Fibroblast of lung (primary cell): ENCODE data around the gene PLEKHG1. TPM values are rescaled to one million over a fixed set of nuclear protein-coding genes. Genes with fewer than 3 reads are reported as not detected.

Source experiments
- DNase-seq, 2 donors: peaks; one replicate each; pipeline versions ENCODE4 v3.0.0 to v3.0.0-alpha.2; 2010; ENCODE audit warnings: low read depth in 2 of 2
- H2AFZ ChIP-seq: 2 replicates; pipeline ENCODE4 v1.5.1; 2012; ENCODE audit warnings: low read length, control low read depth, inconsistent platforms
- H3K27ac ChIP-seq: 2 replicates; pipeline ENCODE4 v1.5.1; 2011; ENCODE audit warnings: low read length, control low read depth; ENCODE audit not compliant: insufficient read depth
- H3K27me3 ChIP-seq: 2 replicates; pipeline ENCODE4 v1.5.1; 2011; ENCODE audit warnings: mild to moderate bottlenecking, low read length; ENCODE audit not compliant: control insufficient read depth, insufficient read depth
- H3K36me3 ChIP-seq: 2 replicates; pipeline ENCODE4 v1.5.1; 2011; ENCODE audit warnings: low read length; ENCODE audit not compliant: control insufficient read depth, insufficient read depth
- H3K4me1 ChIP-seq: 2 replicates; pipeline ENCODE4 v1.5.1; 2011; ENCODE audit warnings: low read length; ENCODE audit not compliant: control insufficient read depth, insufficient read depth; ENCODE audit errors: extremely low read depth
- H3K4me2 ChIP-seq: 2 replicates; pipeline ENCODE4 v1.5.1; 2011; ENCODE audit warnings: low read length, control low read depth; ENCODE audit not compliant: insufficient read depth; ENCODE audit errors: extremely low read depth
- H3K4me3 ChIP-seq, 4 experiments: fragments of 200-600 bp in 1 of 4; sonication (generic) in 1 of 4; replicated peaks in 1 of 4; 2 replicates each; pipeline ENCODE4 v1.5.1; 2011 to 2016; ENCODE audit warnings: low read length in 4 of 4, low read depth in 3 of 4, mild to moderate bottlenecking in 3 of 4, control low read depth in 2 of 4, inconsistent platforms in 1 of 4, mixed read lengths in 1 of 4; ENCODE audit not compliant: insufficient read depth in 1 of 4; ENCODE audit errors: control extremely low read depth in 1 of 4
- H3K79me2 ChIP-seq: 2 replicates; pipeline ENCODE4 v1.5.1; 2012; ENCODE audit warnings: mild to moderate bottlenecking, low read length, inconsistent platforms; ENCODE audit not compliant: control insufficient read depth, insufficient read depth
- H3K9ac ChIP-seq: 2 replicates; pipeline ENCODE4 v1.5.1; 2011; ENCODE audit warnings: mild to moderate bottlenecking, low read length, control low read depth; ENCODE audit not compliant: insufficient read depth
- H3K9me3 ChIP-seq: 2 replicates; pipeline ENCODE4 v1.5.1; 2012; ENCODE audit warnings: low read depth, low read length; ENCODE audit not compliant: control insufficient read depth, insufficient read depth
- H4K20me1 ChIP-seq: 2 replicates; pipeline ENCODE4 v1.5.1; 2011; ENCODE audit warnings: low read length; ENCODE audit not compliant: control insufficient read depth, insufficient read depth; ENCODE audit errors: extremely low read depth
- EZH2 ChIP-seq: IDR thresholded peaks from 2 replicates; pipeline ENCODE4 v1.5.1; 2012; ENCODE audit warnings: low read length, control low read depth, mild to moderate bottlenecking; ENCODE audit errors: missing control alignments
- polyA plus RNA-seq, 2 donors: library from polyadenylated mRNA; depleted of rRNA in 1 of 2; stranded (reverse) in 1 of 2; unstranded in 1 of 2; fragments of >200 nt; gene quantifications; 2 replicates each; pipeline ENCODE4 v1.2.1, GENCODE V29; 2011 to 2012; ENCODE audit warnings: missing spikeins in 1 of 2
- total RNA-seq: library from RNA; depleted of rRNA; stranded (reverse); fragments of >200 nt; gene quantifications from 2 replicates; pipeline ENCODE4 v1.2.1, GENCODE V29; 2014
- TF ChIP-seq, protein P1 (sequence below), 2 donors: IDR thresholded peaks in 1 of 2; conservative IDR thresholded peaks in 1 of 2; 1 replicate in 1 of 2; 2 replicates in 1 of 2; pipeline ENCODE4 v1.5.1; 2011 to 2012; ENCODE audit warnings: low read length in 2 of 2, control low read depth in 1 of 2, inconsistent platforms in 1 of 2, low read depth in 1 of 2, mild to moderate bottlenecking in 1 of 2

Gene PLEKHG1
- total and polyA plus RNA-seq, 2 donors (not counting 1 experiment from before 2014, with no cell fraction given), result 0.30 to 12.7 TPM

DNA sequence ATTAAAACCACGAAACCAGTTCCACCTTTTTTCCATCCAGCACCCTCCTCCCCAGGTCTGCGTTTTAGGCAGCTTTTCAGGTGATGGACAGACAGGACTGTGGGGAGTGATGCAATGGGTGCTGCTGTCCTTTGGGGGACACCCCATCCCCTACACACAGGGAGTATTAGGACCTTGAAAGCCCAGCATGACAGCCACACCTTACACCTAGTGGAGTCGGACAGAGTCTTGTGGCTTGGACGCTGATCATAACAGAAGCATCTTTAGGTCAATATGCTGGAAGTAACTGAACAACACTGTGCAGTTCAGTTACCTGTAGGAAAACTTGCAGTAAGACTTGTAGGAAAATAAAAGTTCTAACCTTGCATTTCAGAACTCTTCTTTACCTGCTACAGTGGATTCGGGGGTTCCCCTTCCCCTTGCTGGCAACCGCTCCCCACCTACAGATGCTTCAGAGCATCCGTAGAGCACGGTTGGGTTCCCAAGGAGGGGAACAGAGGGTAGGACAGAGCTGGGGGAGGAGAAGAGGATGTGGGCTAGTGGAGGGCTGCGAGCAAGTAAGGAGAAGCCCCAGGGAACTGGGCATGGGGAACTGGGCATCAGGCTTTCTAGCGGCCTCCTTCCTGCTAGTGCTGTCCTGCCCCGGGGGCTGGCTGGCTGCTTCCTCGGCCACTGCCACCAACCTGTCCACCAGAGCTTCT, 31.7 kb downstream of the PLEKHG1 start:
- DNase-seq, result no peak
- Histone ChIP-seq H4K20me1 (no peaks in the 10 kb centered on the region), H3K36me3 (no peaks in the 10 kb centered on the region), H3K4me1 (no peaks in the 10 kb centered on the region), H2AFZ (no peak overlapping the region), H3K9ac (no peak overlapping the region), H3K27ac (no peak overlapping the region), H3K4me3 (no peak overlapping the region), H3K79me2 (no peaks in the 10 kb centered on the region), H3K4me2 (no peak overlapping the region), H3K27me3 (no peaks in the 10 kb centered on the region), H3K9me3 (no peaks in the 10 kb centered on the region)
- TF ChIP-seq, protein P1, sequence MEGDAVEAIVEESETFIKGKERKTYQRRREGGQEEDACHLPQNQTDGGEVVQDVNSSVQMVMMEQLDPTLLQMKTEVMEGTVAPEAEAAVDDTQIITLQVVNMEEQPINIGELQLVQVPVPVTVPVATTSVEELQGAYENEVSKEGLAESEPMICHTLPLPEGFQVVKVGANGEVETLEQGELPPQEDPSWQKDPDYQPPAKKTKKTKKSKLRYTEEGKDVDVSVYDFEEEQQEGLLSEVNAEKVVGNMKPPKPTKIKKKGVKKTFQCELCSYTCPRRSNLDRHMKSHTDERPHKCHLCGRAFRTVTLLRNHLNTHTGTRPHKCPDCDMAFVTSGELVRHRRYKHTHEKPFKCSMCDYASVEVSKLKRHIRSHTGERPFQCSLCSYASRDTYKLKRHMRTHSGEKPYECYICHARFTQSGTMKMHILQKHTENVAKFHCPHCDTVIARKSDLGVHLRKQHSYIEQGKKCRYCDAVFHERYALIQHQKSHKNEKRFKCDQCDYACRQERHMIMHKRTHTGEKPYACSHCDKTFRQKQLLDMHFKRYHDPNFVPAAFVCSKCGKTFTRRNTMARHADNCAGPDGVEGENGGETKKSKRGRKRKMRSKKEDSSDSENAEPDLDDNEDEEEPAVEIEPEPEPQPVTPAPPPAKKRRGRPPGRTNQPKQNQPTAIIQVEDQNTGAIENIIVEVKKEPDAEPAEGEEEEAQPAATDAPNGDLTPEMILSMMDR (conservative IDR thresholded peaks at IDR 0.05 in 1 of 2, IDR thresholded peaks at IDR 0.05 in 1 of 2; ENCODE audit: low read depth in 1 of 2, low read length in 2 of 2), result no peak
- TF ChIP-seq EZH2, result no peak

DNA sequence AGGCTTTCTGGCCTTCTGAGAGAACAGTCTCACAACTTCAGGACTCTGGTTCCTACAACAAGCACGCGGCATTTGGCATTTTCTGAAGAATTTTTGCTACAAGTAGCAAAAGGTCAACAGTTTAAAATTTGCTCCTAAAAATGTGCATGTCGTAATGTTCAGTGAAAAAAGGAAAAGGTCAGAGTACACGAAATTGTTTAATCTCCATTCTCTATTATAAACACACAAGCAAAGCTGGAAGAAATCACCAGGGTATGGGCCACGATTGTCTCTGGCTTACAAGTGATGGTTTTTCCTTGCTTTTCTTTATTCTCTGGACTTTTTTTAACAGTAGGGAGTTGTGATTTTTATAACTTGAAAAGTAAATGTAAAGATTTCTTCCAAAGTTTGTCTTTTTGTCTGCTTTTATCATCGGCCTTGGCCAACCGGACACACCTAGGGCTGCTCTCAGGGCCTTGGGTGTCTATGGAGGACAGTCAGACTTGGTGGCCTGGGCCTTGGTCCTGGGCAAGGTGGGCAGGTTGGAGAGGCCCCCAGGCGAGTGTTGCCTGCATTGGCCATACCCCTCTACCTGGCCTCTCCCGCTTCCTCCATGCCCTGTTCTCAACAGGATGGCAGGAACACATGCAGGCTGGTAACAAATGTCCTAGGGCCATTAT, 32.4 kb downstream of the PLEKHG1 start:
- DNase-seq, result peak in 1 of 2 donors; percentile 71
- no peak overlapping the region for H3K27ac ChIP-seq
- H4K20me1 ChIP-seq, result no peaks in the 10 kb centered on the region
- no peaks in the 10 kb centered on the region for H3K36me3 ChIP-seq
- TF ChIP-seq, protein P1 (conservative IDR thresholded peaks at IDR 0.05 in 1 of 2, IDR thresholded peaks at IDR 0.05 in 1 of 2; ENCODE audit: low read depth in 1 of 2, low read length in 2 of 2), result no peak
- no peak for TF ChIP-seq EZH2
- no peak overlapping the region for H3K9ac ChIP-seq
- H3K4me1 ChIP-seq, result no peaks in the 10 kb centered on the region
- no peaks in the 10 kb centered on the region for H3K79me2 ChIP-seq
- H3K27me3 ChIP-seq, result no peaks in the 10 kb centered on the region
- H3K4me2 ChIP-seq, result no peak overlapping the region
- H3K4me3 ChIP-seq, result no peak overlapping the region
- H2AFZ ChIP-seq, result no peak overlapping the region
- H3K9me3 ChIP-seq, result no peaks in the 10 kb centered on the region

DNA sequence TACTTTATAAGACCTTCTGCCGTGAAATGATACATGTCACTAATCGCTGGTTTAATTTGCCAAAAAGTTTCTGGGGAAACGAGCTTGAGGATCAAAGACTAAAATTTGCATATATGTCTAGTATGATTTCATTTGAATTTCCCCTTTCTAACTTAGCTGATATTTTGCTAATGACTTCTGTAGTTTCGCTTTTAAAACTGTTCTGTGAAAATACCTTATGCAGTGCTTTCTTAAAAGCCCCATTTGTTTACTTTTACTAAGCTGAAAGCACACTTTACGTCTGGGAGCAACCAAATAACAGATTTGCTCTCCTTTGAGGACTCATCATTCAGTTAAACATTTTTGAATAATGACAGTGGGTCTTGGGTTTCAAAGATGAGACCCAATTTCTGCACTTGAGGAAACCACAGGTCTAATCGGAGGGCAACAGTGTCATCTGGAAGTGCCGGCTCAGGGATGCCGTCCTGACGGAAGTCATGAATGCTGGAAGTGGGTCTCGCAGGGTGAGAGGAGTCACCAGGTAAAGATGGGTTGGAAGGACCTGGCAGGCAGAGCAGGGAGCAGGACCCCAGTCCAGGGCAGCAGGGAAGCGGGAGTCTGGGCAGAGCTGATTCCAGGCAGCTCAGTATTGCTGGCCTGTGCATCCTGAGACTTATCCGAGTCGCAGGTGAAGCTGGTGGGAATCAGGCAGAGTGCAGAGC, 33.2 kb downstream of the PLEKHG1 start:
- Histone ChIP-seq H3K4me2 (no peak overlapping the region), H4K20me1 (no peaks in the 10 kb centered on the region), H3K9ac (no peak overlapping the region), H2AFZ (no peak overlapping the region), H3K79me2 (no peaks in the 10 kb centered on the region), H3K9me3 (no peaks in the 10 kb centered on the region), H3K4me1 (no peaks in the 10 kb centered on the region), H3K27me3 (no peaks in the 10 kb centered on the region), H3K27ac (no peak overlapping the region), H3K36me3 (no peaks in the 10 kb centered on the region), H3K4me3 (no peak overlapping the region)
- TF ChIP-seq EZH2, result no peak
- TF ChIP-seq, protein P1 (conservative IDR thresholded peaks at IDR 0.05 in 1 of 2, IDR thresholded peaks at IDR 0.05 in 1 of 2; ENCODE audit: low read depth in 1 of 2, low read length in 2 of 2), result no peak
- DNase-seq, result no peak
